ENCODE measurements around the gene NR2F2.

NR2F2 gene

GRCh38 chr15:96296264-96296663, 34.2 kb upstream of the NR2F2 start:
- Histone ChIP-seq H3K4me1 (ENCODE audit: insufficient read depth, low read length) (no peaks in the 10 kb centered on the region), H3K36me3 (ENCODE audit: insufficient read depth, low read length) (no peaks in the 10 kb centered on the region), H3K4me3 (ENCODE audit: low read depth in 1 of 2, low read length in 2 of 2) (no peak overlapping the region), H3K4me2 (ENCODE audit: insufficient read depth, low read length) (no peak overlapping the region), H3K79me2 (ENCODE audit: insufficient read depth, low read length) (no peaks in the 10 kb centered on the region), H3K9ac (ENCODE audit: low read depth, low read length) (no peak overlapping the region), H4K20me1 (ENCODE audit: insufficient read depth, low read length) (no peaks in the 10 kb centered on the region), H3K9me3 (ENCODE audit: insufficient read depth, low read length, severe bottlenecking) (no peaks in the 10 kb centered on the region), H2AFZ (ENCODE audit: low read depth, low read length) (no peak overlapping the region), H3K27me3 (ENCODE audit: insufficient read depth, low read length, poor library complexity) (no peaks in the 10 kb centered on the region), H3K27ac (ENCODE audit: low read length) (no peak overlapping the region)
- DNase-seq: no peak
- no peak for ATAC-seq (ENCODE audit: insufficient read depth, low read depth)
- TF ChIP-seq CTCF (IDR thresholded peaks at IDR 0.05; ENCODE audit: borderline replicate concordance, extremely low read depth, low read length, poor library complexity, severe bottlenecking): no peak
- no peak for TF ChIP-seq EZH2 (IDR thresholded peaks at IDR 0.05; ENCODE audit: borderline replicate concordance, low read depth, low read length, severe bottlenecking)

GRCh38 chr15:96297783-96298182, 32.7 kb upstream of the NR2F2 start:
- Histone ChIP-seq H3K4me2 (ENCODE audit: insufficient read depth, low read length) (no peak overlapping the region), H3K4me1 (ENCODE audit: insufficient read depth, low read length) (no peaks in the 10 kb centered on the region), H3K27ac (ENCODE audit: low read length) (no peak overlapping the region), H3K9me3 (ENCODE audit: insufficient read depth, low read length, severe bottlenecking) (no peaks in the 10 kb centered on the region), H3K9ac (ENCODE audit: low read depth, low read length) (no peak overlapping the region), H3K79me2 (ENCODE audit: insufficient read depth, low read length) (no peaks in the 10 kb centered on the region), H4K20me1 (ENCODE audit: insufficient read depth, low read length) (no peaks in the 10 kb centered on the region), H2AFZ (ENCODE audit: low read depth, low read length) (no peak overlapping the region), H3K27me3 (ENCODE audit: insufficient read depth, low read length, poor library complexity) (no peaks in the 10 kb centered on the region), H3K36me3 (ENCODE audit: insufficient read depth, low read length) (no peaks in the 10 kb centered on the region), H3K4me3 (ENCODE audit: low read depth in 1 of 2, low read length in 2 of 2) (no peak overlapping the region)
- ATAC-seq (ENCODE audit: insufficient read depth, low read depth) (no peak), DNase-seq (no peak)
- no peak for TF ChIP-seq EZH2 (IDR thresholded peaks at IDR 0.05; ENCODE audit: borderline replicate concordance, low read depth, low read length, severe bottlenecking)
- no peak for TF ChIP-seq CTCF (IDR thresholded peaks at IDR 0.05; ENCODE audit: borderline replicate concordance, extremely low read depth, low read length, poor library complexity, severe bottlenecking)

GRCh38 chr15:96298217-96298616, 32.3 kb upstream of the NR2F2 start:
- no peak for DNase-seq
- Histone ChIP-seq H4K20me1 (ENCODE audit: insufficient read depth, low read length) (no peaks in the 10 kb centered on the region), H3K79me2 (ENCODE audit: insufficient read depth, low read length) (no peaks in the 10 kb centered on the region), H3K4me2 (ENCODE audit: insufficient read depth, low read length) (no peak overlapping the region), H3K9ac (ENCODE audit: low read depth, low read length) (no peak overlapping the region), H3K9me3 (ENCODE audit: insufficient read depth, low read length, severe bottlenecking) (no peaks in the 10 kb centered on the region), H3K4me1 (ENCODE audit: insufficient read depth, low read length) (no peaks in the 10 kb centered on the region), H3K4me3 (ENCODE audit: low read depth in 1 of 2, low read length in 2 of 2) (no peak overlapping the region), H3K36me3 (ENCODE audit: insufficient read depth, low read length) (no peaks in the 10 kb centered on the region), H3K27me3 (ENCODE audit: insufficient read depth, low read length, poor library complexity) (no peaks in the 10 kb centered on the region), H2AFZ (ENCODE audit: low read depth, low read length) (no peak overlapping the region), H3K27ac (ENCODE audit: low read length) (no peak overlapping the region)
- TF ChIP-seq EZH2 (IDR thresholded peaks at IDR 0.05; ENCODE audit: borderline replicate concordance, low read depth, low read length, severe bottlenecking): no peak
- no peak for TF ChIP-seq CTCF (IDR thresholded peaks at IDR 0.05; ENCODE audit: borderline replicate concordance, extremely low read depth, low read length, poor library complexity, severe bottlenecking)
- no peak for ATAC-seq (ENCODE audit: insufficient read depth, low read depth)

- H3K4me3 ChIP-seq (ENCODE audit: low read depth in 1 of 2, low read length in 2 of 2): no peak overlapping the region
- no peak overlapping the region for H2AFZ ChIP-seq (ENCODE audit: low read depth, low read length)
- no peak overlapping the region for H3K27ac ChIP-seq (ENCODE audit: low read length)
- H3K27me3 ChIP-seq (ENCODE audit: insufficient read depth, low read length, poor library complexity): no peaks in the 10 kb centered on the region
- no peaks in the 10 kb centered on the region for H4K20me1 ChIP-seq (ENCODE audit: insufficient read depth, low read length)
- no peaks in the 10 kb centered on the region for H3K4me1 ChIP-seq (ENCODE audit: insufficient read depth, low read length)
- no peak for ATAC-seq (ENCODE audit: insufficient read depth, low read depth)
- no peak for DNase-seq
- H3K4me2 ChIP-seq (ENCODE audit: insufficient read depth, low read length): no peak overlapping the region
- H3K9me3 ChIP-seq (ENCODE audit: insufficient read depth, low read length, severe bottlenecking): no peaks in the 10 kb centered on the region
- H3K9ac ChIP-seq (ENCODE audit: low read depth, low read length): no peak overlapping the region
- H3K79me2 ChIP-seq (ENCODE audit: insufficient read depth, low read length): no peaks in the 10 kb centered on the region
- H3K36me3 ChIP-seq (ENCODE audit: insufficient read depth, low read length): no peaks in the 10 kb centered on the region
- TF ChIP-seq EZH2 (IDR thresholded peaks at IDR 0.05; ENCODE audit: borderline replicate concordance, low read depth, low read length, severe bottlenecking) (no peak), CTCF (IDR thresholded peaks at IDR 0.05; ENCODE audit: borderline replicate concordance, extremely low read depth, low read length, poor library complexity, severe bottlenecking) (no peak)
Measured at GRCh38 chr15:96300836-96301235, 29.7 kb upstream of the NR2F2 start.

All from DND-41 (cell line).